Measurements from ENCODE around the gene NUDT16L1.

DNA sequence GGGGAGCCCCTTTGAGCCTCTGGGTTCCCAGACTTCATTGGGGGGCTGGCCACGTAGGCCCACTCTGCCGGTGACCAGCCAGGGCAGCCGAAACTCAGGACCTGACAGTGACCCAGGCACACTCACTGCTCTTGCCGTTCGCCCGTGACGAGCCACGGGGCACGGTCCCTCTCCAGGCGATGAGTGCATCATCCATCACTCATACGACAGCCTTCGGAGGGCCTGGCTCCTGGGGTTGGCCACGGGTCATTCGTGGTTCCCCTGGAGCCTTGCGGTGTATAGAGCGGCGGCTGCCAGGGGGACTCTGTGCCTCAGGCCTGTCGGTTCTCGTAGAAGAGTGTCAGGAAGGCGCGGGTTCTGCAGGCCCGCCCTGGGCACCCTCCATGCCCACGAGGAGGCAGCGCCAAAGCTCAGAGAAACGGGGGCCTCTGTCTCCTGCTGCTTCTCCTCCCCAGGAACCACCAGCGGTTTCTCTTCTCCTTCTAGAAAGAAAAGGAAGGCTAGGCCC is 11.2 kb upstream of the NUDT16L1 start:
- TF ChIP-seq, protein P1, sequence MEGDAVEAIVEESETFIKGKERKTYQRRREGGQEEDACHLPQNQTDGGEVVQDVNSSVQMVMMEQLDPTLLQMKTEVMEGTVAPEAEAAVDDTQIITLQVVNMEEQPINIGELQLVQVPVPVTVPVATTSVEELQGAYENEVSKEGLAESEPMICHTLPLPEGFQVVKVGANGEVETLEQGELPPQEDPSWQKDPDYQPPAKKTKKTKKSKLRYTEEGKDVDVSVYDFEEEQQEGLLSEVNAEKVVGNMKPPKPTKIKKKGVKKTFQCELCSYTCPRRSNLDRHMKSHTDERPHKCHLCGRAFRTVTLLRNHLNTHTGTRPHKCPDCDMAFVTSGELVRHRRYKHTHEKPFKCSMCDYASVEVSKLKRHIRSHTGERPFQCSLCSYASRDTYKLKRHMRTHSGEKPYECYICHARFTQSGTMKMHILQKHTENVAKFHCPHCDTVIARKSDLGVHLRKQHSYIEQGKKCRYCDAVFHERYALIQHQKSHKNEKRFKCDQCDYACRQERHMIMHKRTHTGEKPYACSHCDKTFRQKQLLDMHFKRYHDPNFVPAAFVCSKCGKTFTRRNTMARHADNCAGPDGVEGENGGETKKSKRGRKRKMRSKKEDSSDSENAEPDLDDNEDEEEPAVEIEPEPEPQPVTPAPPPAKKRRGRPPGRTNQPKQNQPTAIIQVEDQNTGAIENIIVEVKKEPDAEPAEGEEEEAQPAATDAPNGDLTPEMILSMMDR (IDR thresholded peaks at IDR 0.05): no peak
- no peak for TF ChIP-seq POLR2A (IDR thresholded peaks at IDR 0.05)
